ENCODE data around the gene MAP3K2. TPM values are rescaled to one million over a fixed set of nuclear protein-coding genes. Genes with fewer than 3 reads are reported as not detected.

The MAP3K2 gene
- total and polyA plus RNA-seq, 2 experiments from 2014 or later: 10.2 to 23.5 TPM

DNA sequence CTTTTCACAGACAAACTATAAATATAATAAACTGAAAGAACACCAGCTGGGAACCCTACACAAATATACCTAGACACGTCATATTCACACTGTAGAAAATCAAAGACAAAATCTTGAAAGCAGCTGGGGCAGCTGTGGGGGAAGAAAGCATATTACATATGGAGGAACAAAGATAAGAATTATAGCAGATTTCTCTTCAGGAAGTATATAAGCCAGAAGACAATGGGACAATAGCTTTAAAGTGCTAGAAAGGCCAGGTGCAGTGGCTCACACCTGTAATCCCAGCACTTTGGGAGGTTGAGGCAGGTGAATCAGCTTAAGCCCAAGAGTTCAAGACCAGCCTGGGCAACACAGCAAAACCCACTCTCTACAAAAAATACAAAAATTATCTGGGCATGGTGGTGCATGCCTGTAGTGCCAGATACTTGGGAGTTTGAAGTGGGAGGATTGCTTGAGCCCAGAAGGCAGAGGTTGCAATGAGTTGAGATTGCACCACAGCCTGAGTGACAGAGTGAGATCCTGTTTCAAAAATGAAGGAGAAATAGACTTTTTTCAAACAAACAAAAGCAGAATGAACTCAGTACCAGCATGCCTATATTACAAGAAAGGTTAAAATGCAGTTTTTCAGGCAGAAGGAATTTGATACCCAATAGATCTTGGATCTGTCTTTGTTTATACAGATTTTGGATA lies 67.0 kb downstream of the MAP3K2 start:
- H3K27ac Mint-ChIP-seq: no peak overlapping the region
- H3K27me3 Mint-ChIP-seq (ENCODE audit: insufficient read depth, low read depth, poor library complexity): no peaks in the 10 kb centered on the region
- Histone ChIP-seq H3K79me2 (replicated peaks; ENCODE audit: insufficient read depth) (no peaks in the 10 kb centered on the region), H3K4me2 (no peak overlapping the region), H3K9me2 (ENCODE audit: insufficient read depth) (no peaks in the 10 kb centered on the region), H3F3A (replicated peaks; ENCODE audit: low read depth) (no peaks in the 10 kb centered on the region), H3K4me3 (no peak overlapping the region), H3K27ac (ENCODE audit: low read depth) (no peak overlapping the region), H3K36me3 (ENCODE audit: insufficient read depth) (peaks cover 3% of the 10 kb centered on the region; the same call in 1 of the 2 replicates), H3K4me1 (ENCODE audit: insufficient read depth) (no peaks in the 10 kb centered on the region), H2AFZ (no peak overlapping the region), H4K20me1 (replicated peaks; ENCODE audit: insufficient read depth) (no peaks in the 10 kb centered on the region; the same call in 1 of the 2 replicates), H3K27me3 (ENCODE audit: insufficient read depth) (no peaks in the 10 kb centered on the region)
- no peaks in the 10 kb centered on the region for H3K4me1 Mint-ChIP-seq
- ATAC-seq (no peak), DNase-seq (ENCODE audit: low spot score) (no peak)
- TF ChIP-seq POLR2AphosphoS5 (IDR thresholded peaks at IDR 0.05; ENCODE audit: low read depth) (no peak), EZH2 (IDR thresholded peaks at IDR 0.05; ENCODE audit: low read depth, unreplicated experiment) (no peak)
- H3K4me3 Mint-ChIP-seq: no peak overlapping the region
- peaks cover 27% of the 10 kb centered on the region for H3K36me3 Mint-ChIP-seq (ENCODE audit: low read depth)
- H3K9me3 Mint-ChIP-seq: no peaks in the 10 kb centered on the region

GRCh38 chr2:127320067-127320466 lies 67.7 kb downstream of the MAP3K2 start:
- H3K4me3 Mint-ChIP-seq: no peak overlapping the region
- no peak overlapping the region for H3K27ac ChIP-seq (ENCODE audit: low read depth)
- H3K27ac Mint-ChIP-seq: no peak overlapping the region
- no peak overlapping the region for H2AFZ ChIP-seq
- H3K36me3 Mint-ChIP-seq (ENCODE audit: low read depth): peaks cover 27% of the 10 kb centered on the region
- H3K9me3 Mint-ChIP-seq: no peaks in the 10 kb centered on the region
- no peaks in the 10 kb centered on the region; the same call in 1 of the 2 replicates for H4K20me1 ChIP-seq (replicated peaks; ENCODE audit: insufficient read depth)
- H3K4me2 ChIP-seq: no peak overlapping the region
- peaks cover 3% of the 10 kb centered on the region; the same call in 1 of the 2 replicates for H3K36me3 ChIP-seq (ENCODE audit: insufficient read depth)
- H3K27me3 Mint-ChIP-seq (ENCODE audit: insufficient read depth, low read depth, poor library complexity): no peaks in the 10 kb centered on the region
- no peaks in the 10 kb centered on the region for H3K4me1 Mint-ChIP-seq
- ATAC-seq: no peak
- no peaks in the 10 kb centered on the region for H3K79me2 ChIP-seq (replicated peaks; ENCODE audit: insufficient read depth)
- TF ChIP-seq JUNB (IDR thresholded peaks at IDR 0.05; ENCODE audit: unreplicated experiment): no peak
- TF ChIP-seq REST (IDR thresholded peaks at IDR 0.05; ENCODE audit: unreplicated experiment): no peak
- no peak for TF ChIP-seq CREB1 (CRISPR knock-in tag; IDR thresholded peaks at IDR 0.05; ENCODE audit: low read depth)
- TF ChIP-seq POLR2AphosphoS5 (IDR thresholded peaks at IDR 0.05; ENCODE audit: low read depth): no peak
- no peak for TF ChIP-seq EZH2phosphoT487 (IDR thresholded peaks at IDR 0.05; ENCODE audit: unreplicated experiment)
- TF ChIP-seq NANOG (IDR thresholded peaks at IDR 0.05; ENCODE audit: borderline replicate concordance): no peak
- no peaks in the 10 kb centered on the region for H3K4me1 ChIP-seq (ENCODE audit: insufficient read depth)
- H3K27me3 ChIP-seq (ENCODE audit: insufficient read depth): no peaks in the 10 kb centered on the region
- no peak overlapping the region for H3K4me3 ChIP-seq
- DNase-seq (ENCODE audit: low spot score): no peak
- H3K9me2 ChIP-seq (ENCODE audit: insufficient read depth): no peaks in the 10 kb centered on the region
- H3F3A ChIP-seq (replicated peaks; ENCODE audit: low read depth): no peaks in the 10 kb centered on the region
